ENCODE data around the gene RPL11.
"Not testable (repeated sequence)": the region's sequence is repeated elsewhere in the genome, so short reads cannot be mapped to it uniquely, and the experiment has no call there.

Gene RPL11

GRCh38 chr1:23685197-23685596, 6.4 kb upstream of the RPL11 start:
- not testable (repeated sequence) for DNase-seq (ENCODE audit: low read depth in 2 of 2)

DNA sequence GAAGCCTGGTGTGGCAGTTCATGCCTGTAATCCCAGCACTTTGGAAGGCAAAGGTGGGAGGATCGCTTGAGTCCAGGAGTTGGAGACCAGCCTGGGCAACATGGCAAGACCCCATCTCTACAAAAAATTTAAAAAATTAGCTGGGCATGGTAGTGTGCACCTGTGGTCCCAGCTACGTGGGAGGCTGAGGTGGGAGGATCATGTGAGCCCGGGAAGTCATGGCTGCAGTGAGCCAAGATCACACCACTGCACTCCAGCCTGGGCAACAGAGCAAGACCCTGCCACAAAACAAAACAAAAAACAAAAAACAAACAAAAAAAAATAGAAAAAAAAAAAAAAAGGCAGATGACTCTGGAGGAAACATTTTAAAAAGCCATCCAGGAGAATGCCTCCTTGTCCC, 3.9 kb upstream of the RPL11 start:
- not testable (repeated sequence) for DNase-seq (ENCODE audit: low read depth in 2 of 2)

- not testable (repeated sequence) for DNase-seq (ENCODE audit: low read depth in 2 of 2)
These were observed 3.3 kb upstream of the RPL11 start for GRCh38 chr1:23688281-23688680.

DNA sequence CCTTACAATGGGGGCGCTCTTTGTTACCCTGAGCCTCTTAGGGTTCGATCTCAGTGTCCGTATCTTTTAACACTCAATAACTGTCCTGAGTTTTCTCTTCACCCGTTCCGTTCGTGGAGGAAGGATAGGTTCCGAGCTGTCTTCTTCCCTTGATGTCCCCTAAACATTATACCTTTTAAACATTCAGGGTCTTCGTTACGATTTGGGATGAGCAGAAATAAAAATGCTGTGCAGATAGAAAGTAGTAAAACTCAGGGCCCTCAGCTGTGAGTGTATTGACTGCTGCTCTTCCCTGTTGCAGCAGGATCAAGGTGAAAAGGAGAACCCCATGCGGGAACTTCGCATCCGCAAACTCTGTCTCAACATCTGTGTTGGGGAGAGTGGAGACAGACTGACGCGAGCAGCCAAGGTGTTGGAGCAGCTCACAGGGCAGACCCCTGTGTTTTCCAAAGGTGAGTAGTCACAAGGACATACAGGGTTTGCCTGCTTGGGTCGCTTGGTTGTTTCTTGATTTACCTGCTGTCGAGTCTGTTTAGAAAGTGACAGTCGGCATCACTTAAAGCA, 784 bp downstream of the RPL11 start:
- no peak for DNase-seq (ENCODE audit: low read depth in 2 of 2)

GRCh38 chr1:23693599-23693998, 2.0 kb downstream of the RPL11 start:
- DNase-seq (ENCODE audit: low read depth in 2 of 2): no peak

GRCh38 chr1:23694371-23694770, 2.8 kb downstream of the RPL11 start:
- no peak for DNase-seq (ENCODE audit: low read depth in 2 of 2)

DNA sequence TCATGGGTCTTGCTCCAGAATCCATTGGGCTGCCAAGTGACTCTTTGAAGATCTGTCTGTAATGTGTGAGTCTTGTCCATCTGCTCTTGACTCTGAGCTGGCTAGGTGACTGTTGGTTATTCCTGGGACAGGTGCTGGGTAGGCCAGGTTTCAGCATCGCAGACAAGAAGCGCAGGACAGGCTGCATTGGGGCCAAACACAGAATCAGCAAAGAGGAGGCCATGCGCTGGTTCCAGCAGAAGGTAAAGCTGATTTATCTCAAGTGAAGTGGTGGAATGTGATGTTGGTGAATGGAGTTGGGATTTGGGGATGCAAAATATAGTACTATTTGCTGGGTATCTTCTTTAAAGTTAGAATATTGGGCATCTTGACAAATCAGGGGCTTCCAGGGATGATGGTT, 4.1 kb downstream of the RPL11 start:
- DNase-seq (ENCODE audit: low read depth in 2 of 2): no peak

GRCh38 chr1:23696335-23696989, 4.9 kb downstream of the RPL11 start:
- DNase-seq (ENCODE audit: low read depth in 2 of 2): no peak

GRCh38 chr1:23698466-23698865, 6.9 kb downstream of the RPL11 start:
- no peak for DNase-seq (ENCODE audit: low read depth in 2 of 2)

GRCh38 chr1:23699280-23700179, 7.9 kb downstream of the RPL11 start:
- no peak for DNase-seq (ENCODE audit: low read depth in 2 of 2)

DNA sequence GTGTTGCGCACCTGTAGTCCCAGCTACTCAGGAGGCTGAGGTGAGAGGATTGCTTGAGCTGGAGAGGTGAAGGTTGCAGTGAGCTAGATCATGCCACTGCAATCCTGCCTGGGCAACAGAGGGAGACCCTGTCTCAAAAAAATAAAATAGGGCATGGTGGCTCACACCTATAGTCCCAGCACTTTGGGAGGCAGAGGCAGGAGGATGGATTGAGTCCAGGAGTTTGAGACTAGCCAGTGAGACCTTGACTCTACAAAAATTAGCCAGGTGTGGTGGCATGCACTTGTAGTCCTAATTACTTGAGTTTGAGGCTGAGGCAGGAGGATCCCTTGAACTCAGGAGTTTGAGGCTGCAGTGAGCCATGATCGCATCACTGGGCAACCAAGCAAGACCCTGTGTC, 9.7 kb downstream of the RPL11 start:
- DNase-seq (ENCODE audit: low read depth in 2 of 2): no peak

DNA sequence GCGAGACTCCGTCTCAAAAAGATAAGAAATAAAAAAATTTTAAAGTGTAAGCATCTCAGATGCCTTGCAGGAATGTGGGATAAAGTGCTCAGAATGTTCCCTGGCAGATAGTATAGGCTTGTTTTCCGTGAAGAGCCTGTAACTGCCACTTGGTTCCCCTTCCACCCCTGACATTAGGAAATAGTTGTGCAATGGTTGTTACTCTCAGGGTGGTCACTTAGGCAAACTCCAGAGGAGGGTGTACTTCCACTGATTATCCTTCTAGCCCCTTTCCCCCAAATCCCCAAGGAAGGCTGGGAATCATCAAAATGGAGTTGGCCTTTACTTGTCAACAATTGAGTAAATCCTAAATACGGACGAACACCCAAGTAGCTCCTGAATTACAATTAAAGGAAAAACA, 10.4 kb downstream of the RPL11 start:
- no peak for DNase-seq (ENCODE audit: low read depth in 2 of 2)

DNA sequence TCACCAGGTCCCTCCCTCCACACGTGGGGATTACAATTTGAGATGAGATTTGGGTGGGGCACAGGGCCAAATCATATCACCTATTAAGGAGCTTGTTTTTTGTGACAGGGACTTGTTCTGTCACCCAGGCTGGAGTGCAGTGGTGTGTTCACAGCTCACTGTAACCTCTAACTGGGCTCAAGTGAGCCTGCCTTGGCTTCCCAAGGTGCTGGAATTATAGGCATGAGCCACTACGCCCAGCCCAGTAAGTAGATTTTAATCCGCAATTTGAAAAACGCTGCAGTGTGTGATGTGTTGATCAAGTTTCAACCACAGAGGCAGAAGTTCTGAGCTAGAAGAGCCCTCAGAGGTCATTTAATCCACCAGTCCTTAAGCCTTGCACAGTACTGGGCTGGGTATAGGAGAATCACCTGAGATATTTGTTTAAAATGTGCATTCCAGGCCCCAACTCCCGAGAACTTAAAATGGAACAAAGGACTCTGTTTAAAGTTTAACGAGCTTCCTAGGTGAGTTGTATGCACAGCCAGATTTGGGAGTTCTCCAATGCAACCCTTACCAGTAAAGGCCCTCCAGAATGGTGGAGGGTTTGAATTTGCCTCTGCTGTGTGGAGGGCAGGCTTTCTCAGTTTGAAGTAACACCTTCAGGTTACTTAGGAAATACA, 13.4 kb downstream of the RPL11 start:
- DNase-seq (ENCODE audit: low read depth in 2 of 2): no peak

DNA sequence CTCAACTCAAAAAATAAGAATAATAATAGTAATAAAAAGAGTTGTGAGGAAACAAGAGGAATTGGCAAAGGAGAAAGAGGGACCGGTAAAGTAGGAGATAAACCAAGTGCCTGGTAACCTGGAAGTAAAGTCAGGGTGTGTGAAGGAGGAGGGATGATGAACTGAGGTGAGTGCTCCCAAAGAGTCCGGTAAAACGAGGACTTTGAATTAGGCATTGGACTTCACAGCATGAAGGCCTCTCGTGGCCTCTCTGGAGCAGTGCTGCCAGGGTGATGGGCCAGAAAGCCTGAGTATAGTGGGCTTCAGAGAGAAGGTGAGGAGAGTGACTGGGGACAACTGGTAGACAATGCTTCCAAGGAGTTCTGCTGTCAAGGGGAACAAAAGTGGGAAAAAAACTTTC, 17.6 kb downstream of the RPL11 start:
- no peak for DNase-seq (ENCODE audit: low read depth in 2 of 2)

DNA sequence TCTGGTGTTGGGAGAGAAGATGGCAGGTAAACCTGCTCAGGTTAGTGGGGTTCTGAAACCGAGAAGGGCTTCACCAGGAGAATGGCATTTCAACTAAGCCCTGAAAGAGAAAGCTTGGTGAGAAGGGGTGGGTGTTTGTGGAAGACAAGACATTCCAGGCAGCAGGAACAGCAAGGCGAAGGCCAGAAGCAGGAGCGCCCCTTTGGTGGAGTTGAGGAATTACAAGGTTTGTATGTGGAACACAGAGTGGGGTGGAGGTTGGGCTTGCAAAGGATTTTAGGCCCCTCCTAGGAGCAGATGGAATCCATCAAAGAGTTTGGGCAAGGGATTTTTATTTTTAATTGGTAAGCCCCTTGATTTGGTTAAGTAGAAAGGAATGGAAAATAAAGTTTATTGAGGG, 26.9 kb downstream of the RPL11 start:
- no peak for DNase-seq (ENCODE audit: low read depth in 2 of 2)

- no peak for DNase-seq (ENCODE audit: low read depth in 2 of 2)
These were observed 27.7 kb downstream of the RPL11 start for GRCh38 chr1:23719162-23719820.

DNA sequence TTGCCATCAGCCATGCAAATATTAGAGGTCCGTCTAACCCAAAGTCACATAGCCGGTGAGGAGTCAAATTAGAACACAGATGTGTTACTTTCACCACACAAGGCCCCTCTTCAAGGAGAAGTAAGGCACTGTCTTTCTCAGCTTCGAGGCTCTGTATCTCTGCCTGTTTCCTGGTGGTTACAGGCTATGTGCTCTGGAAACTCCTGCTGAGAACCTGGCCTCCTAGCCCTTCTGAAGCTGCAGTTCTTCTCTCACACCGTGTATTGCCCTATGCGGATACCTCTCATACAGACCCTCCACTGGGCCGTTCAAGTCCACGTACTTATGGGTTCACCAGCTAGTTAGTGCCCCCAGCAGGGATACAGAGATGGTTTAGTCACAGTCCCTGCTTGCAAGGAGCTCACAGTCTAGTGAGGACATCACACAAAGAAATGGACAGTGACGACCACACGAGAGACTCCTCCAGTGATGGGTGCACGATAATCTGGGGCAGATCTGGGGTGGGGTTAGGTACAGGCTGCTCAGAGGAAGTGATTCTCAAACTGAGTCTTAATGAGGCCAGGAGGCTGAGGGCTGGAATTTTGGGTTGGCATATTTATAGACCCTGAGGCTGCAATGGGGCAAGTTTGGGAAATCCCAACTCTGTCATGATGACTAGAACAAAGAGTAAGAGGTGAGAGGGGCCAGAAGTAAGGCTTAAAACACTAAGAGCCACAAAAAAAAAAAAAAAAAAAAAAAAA, 28.8 kb downstream of the RPL11 start:
- DNase-seq (ENCODE audit: low read depth in 2 of 2): no peak

GRCh38 chr1:23722652-23723051, 31.0 kb downstream of the RPL11 start:
- DNase-seq (ENCODE audit: low read depth in 2 of 2): no peak

- DNase-seq (ENCODE audit: low read depth in 2 of 2): no peak
These were observed 35.1 kb downstream of the RPL11 start for GRCh38 chr1:23726686-23727085.

DNA sequence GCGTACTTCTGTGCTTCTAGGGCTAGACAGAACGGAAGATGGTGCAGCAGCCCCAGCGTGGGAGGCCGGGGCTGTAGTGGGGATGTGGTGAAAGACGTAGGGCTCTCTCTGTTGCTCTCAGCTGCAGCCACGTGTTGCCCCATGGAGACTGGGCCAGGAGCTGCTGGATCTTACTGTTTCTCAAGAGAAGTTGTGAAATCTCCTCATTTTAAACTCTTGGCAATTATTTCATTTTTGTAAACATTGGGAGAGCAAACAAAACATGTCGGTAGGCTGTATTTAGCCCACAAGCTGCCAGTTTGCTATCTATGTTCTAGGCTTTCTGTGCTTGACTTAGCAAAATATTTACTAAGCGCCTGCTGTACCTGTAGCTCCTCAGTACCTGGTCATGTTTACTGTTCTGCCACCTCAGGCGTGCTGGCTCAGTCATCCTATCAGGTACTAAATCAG, 35.8 kb downstream of the RPL11 start:
- no peak for DNase-seq (ENCODE audit: low read depth in 2 of 2)

Data from fibroblast of skin of left quadriceps (primary cell).